ENCODE results near the gene NEGR1. TPM values are rescaled to one million over a fixed set of nuclear protein-coding genes. Genes with fewer than 3 reads are reported as not detected.
A peak's percentile ranks its signal among the peaks of the same experiment; 100 is the strongest.

The NEGR1 gene
- total RNA-seq, 1 donor, result 20.7 TPM

DNA sequence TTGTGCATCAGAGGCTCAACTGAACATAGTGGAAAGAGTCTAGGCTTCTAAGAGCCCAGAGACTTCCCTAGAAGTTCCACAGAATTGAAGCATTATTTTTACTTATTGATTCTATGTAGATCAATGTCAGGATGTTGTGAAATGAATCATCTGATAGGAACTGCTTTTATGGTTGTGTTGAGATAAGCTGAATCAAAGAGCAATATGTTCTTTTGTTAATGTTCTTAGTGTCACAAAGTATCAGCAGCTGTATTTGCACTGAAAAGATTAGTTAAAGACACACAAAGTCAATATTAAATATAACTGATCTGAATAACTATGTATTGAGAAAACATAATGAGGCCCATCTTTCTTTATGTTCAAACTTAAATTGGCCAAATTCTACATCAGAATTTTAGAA, 770.8 kb downstream of the NEGR1 start:
- TF ChIP-seq, protein P1, sequence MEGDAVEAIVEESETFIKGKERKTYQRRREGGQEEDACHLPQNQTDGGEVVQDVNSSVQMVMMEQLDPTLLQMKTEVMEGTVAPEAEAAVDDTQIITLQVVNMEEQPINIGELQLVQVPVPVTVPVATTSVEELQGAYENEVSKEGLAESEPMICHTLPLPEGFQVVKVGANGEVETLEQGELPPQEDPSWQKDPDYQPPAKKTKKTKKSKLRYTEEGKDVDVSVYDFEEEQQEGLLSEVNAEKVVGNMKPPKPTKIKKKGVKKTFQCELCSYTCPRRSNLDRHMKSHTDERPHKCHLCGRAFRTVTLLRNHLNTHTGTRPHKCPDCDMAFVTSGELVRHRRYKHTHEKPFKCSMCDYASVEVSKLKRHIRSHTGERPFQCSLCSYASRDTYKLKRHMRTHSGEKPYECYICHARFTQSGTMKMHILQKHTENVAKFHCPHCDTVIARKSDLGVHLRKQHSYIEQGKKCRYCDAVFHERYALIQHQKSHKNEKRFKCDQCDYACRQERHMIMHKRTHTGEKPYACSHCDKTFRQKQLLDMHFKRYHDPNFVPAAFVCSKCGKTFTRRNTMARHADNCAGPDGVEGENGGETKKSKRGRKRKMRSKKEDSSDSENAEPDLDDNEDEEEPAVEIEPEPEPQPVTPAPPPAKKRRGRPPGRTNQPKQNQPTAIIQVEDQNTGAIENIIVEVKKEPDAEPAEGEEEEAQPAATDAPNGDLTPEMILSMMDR (IDR thresholded peaks at IDR 0.05; ENCODE audit: insufficient read depth, low read length), result no peak
- no peak overlapping the region for H3K4me3 ChIP-seq (ENCODE audit: low read depth, low read length)

DNA sequence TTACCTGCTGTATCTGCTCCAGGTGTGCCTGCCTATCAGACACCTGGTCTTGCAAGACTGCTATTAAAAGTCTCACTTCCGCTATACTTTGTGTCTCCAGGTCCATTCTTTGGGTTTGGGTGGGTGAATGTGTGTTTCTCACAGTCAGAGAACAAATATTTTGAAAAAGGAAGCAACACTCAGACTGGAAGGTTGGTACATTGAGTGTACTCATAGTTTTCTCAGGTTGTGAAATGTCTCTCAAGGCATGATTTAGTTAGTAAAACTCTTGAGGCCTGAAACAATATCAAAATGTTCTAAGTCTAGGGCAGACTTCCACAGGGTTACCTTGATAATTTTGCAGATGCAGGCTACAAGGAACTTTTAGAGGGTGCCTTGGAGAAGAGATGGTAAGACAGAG, 771.6 kb downstream of the NEGR1 start:
- H3K4me3 ChIP-seq (ENCODE audit: low read depth, low read length), result no peak overlapping the region
- no peak for DNase-seq (ENCODE audit: low read depth)
- TF ChIP-seq, protein P1 (IDR thresholded peaks at IDR 0.05; ENCODE audit: insufficient read depth, low read length), result no peak

More for the DNA sequence above, 770.8 kb downstream of the NEGR1 start:
- no peak for DNase-seq (ENCODE audit: low read depth)

DNA sequence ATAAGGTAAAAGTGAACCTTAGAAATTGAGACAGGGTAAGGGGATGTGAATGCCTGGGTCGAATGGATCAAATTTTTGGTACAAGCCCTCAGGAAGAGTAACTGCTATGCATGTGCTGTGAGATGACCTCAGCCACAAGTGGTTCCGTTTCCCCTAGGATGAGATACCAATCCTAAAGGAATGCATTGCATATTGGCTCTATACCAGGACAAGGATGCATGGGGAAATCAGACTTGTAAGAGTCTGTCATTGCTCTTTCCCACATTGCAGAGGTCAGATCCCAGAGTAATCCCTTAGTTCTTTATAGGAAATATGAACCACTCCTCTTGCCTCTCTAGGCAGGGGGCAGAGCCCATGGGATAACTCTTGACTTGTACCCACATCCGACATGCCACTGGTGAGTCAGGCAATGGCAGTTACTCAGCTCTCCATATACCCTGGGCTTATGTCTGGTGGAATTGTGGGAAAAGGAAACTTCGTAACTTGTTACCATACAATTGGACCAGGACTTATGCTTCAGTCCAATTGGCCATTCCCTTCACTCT, 773.2 kb downstream of the NEGR1 start:
- DNase-seq (ENCODE audit: low read depth), result peak; percentile 20
- no peak overlapping the region for H3K4me3 ChIP-seq (ENCODE audit: low read depth, low read length)
- TF ChIP-seq, protein P1 (IDR thresholded peaks at IDR 0.05; ENCODE audit: insufficient read depth, low read length), result no peak

DNA sequence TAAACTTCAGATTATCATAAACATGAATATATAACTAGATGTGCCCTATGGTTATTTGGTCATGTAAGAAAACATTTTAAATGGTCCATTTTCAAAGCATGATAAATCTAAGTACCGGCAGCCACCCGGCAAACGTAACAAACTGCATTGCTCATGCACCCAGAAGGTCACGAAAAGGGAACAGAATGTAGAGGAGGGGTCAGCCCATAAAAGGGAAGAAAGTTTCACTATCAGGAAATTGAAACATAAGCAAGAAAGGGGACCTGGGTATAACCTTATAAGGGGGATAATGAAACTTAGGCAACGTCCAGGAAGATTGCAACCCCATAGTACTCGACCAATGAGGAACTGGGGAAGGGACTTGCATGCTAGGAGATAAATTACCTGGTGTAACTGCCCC, 780.3 kb downstream of the NEGR1 start:
- no peak overlapping the region for H3K4me3 ChIP-seq (ENCODE audit: low read depth, low read length)
- no peak for DNase-seq (ENCODE audit: low read depth)
- TF ChIP-seq, protein P1 (IDR thresholded peaks at IDR 0.05; ENCODE audit: insufficient read depth, low read length), result no peak

DNA sequence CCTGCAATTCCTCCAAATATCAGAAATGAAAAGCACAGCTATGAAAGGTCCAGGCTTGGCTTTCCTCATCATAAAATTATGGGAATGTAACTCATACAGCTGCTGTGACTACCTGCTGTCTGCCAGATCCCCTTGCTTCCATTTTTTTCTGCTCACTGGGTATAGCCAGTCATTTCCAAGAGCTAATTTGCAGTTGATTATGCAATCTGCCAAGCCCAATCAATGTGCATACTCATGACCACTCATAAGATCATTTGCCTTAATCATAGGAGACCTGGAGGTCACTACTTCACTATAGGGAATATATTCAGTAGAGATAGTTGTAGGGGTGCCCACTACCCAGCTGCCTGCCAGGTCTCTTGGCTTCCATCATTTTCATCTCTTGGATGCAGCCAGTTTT, 783.8 kb downstream of the NEGR1 start:
- no peak for DNase-seq (ENCODE audit: low read depth)
- H3K4me3 ChIP-seq (ENCODE audit: low read depth, low read length), result no peak overlapping the region
- TF ChIP-seq, protein P1 (IDR thresholded peaks at IDR 0.05; ENCODE audit: insufficient read depth, low read length), result no peak

DNA sequence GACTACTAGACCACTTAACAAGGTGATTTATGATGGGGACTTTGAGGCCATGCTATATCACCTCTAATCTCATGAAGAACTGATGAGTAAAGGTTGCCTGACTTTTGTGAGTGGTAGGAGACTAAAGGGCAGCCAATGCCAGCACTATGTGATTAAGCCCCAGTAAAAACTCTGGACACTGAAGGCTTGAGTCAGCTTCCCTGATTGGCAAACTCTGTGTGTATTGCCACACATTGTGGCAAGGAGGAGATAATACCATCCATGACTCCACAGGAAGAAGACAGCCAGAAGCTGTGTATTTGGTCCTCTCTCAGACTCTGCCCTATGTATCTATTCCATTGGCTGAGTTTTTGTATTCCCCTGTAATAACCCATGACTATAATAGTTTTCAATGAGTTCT, 788.2 kb downstream of the NEGR1 start:
- DNase-seq (ENCODE audit: low read depth), result peak; percentile 28
- TF ChIP-seq, protein P1 (IDR thresholded peaks at IDR 0.05; ENCODE audit: insufficient read depth, low read length), result no peak
- H3K4me3 ChIP-seq (ENCODE audit: low read depth, low read length), result no peak overlapping the region

All from fibroblast of the aortic adventitia (primary cell).